Neural progenitor cell (in vitro differentiated cells): ENCODE results near the gene NDFIP1. TPM values are rescaled to one million over a fixed set of nuclear protein-coding genes. Genes with fewer than 3 reads are reported as not detected.

Experiments used
- DNase-seq: peaks from one replicate; pipeline ENCODE4 v3.0.0-alpha.2; 2016; ENCODE audit warnings: low spot score
- H2AFZ ChIP-seq: fragments of 200-600 bp; sonication (generic); replicated peaks from 2 replicates; pipeline ENCODE4 v1.6.1; 2016; ENCODE audit warnings: antibody characterized with exemption
- H3F3A ChIP-seq: fragments of 200-600 bp; sonication (generic); 2 replicates; pipeline ENCODE4 v1.6.1; 2016; ENCODE audit warnings: antibody characterized with exemption, low read depth
- H3K27ac ChIP-seq: fragments of 200-600 bp; sonication (generic); 2 replicates; pipeline ENCODE4 v1.5.1; 2016; ENCODE audit warnings: mild to moderate bottlenecking
- H3K27me3 ChIP-seq: fragments of 200-600 bp; sonication (generic); 2 replicates; pipeline ENCODE4 v1.6.1; 2016; ENCODE audit warnings: mild to moderate bottlenecking, moderate library complexity
- H3K36me3 ChIP-seq: fragments of 200-600 bp; sonication (generic); 2 replicates; pipeline ENCODE4 v1.5.1; 2016
- H3K4me1 ChIP-seq: fragments of 200-600 bp; sonication (generic); 2 replicates; pipeline ENCODE4 v1.6.1; 2016; ENCODE audit warnings: mixed run types
- H3K4me2 ChIP-seq: fragments of 200-600 bp; sonication (generic); 2 replicates; pipeline ENCODE4 v1.6.1; 2016
- H3K4me3 ChIP-seq: fragments of 200-600 bp; sonication (generic); 2 replicates; pipeline ENCODE4 v1.5.1; 2016
- H3K79me2 ChIP-seq: fragments of 200-600 bp; sonication (generic); 2 replicates; pipeline ENCODE4 v1.6.1; 2016; ENCODE audit warnings: low read depth
- H3K9ac ChIP-seq: fragments of 200-600 bp; sonication (generic); 2 replicates; pipeline ENCODE4 v1.6.1; 2016
- H3K9me3 ChIP-seq: fragments of 200-600 bp; sonication (generic); 2 replicates; pipeline ENCODE4 v1.5.1; 2016; ENCODE audit warnings: low read depth
- H4K20me1 ChIP-seq: fragments of 200-600 bp; sonication (generic); 2 replicates; pipeline ENCODE4 v1.6.1; 2016; ENCODE audit warnings: low read depth
- H3K27ac Mint-ChIP-seq: 3 replicates; pipeline ENCODE4 v1.8.0; 2021; ENCODE audit warnings: mixed read lengths
- H3K27me3 Mint-ChIP-seq: 2 replicates; pipeline ENCODE4 v1.8.0; 2022; ENCODE audit warnings: low read depth, mild to moderate bottlenecking, inconsistent platforms, moderate library complexity, mixed read lengths; ENCODE audit not compliant: insufficient read depth
- H3K36me3 Mint-ChIP-seq: 3 replicates; pipeline ENCODE4 v1.8.0; 2021; ENCODE audit warnings: mixed read lengths
- H3K4me1 Mint-ChIP-seq: 3 replicates; pipeline ENCODE4 v1.8.0; 2021; ENCODE audit warnings: mixed read lengths
- H3K4me3 Mint-ChIP-seq: 3 replicates; pipeline ENCODE4 v1.8.0; 2021; ENCODE audit warnings: mild to moderate bottlenecking, moderate library complexity, mixed read lengths
- H3K9me3 Mint-ChIP-seq: 3 replicates; pipeline ENCODE4 v1.8.0; 2020; ENCODE audit warnings: mixed read lengths
- CTCF ChIP-seq: fragments of 200-600 bp; sonication (generic); IDR thresholded peaks from 2 replicates; pipeline ENCODE4 v1.5.1; 2017; ENCODE audit warnings: antibody characterized with exemption, mild to moderate bottlenecking
- EZH2 ChIP-seq: fragments of 200-600 bp; sonication (generic); IDR thresholded peaks from 2 replicates; pipeline ENCODE4 v1.6.1; 2017; ENCODE audit warnings: antibody characterized with exemption, mild to moderate bottlenecking, moderate library complexity
- EZH2phosphoT487 ChIP-seq: fragments of 200-600 bp; sonication (generic); IDR thresholded peaks from 2 replicates; pipeline ENCODE4 v1.6.1; 2017; ENCODE audit warnings: antibody characterized with exemption
- total RNA-seq: library from RNA; depleted of rRNA; stranded (reverse); fragments of >200 nt; gene quantifications from 2 replicates; pipeline ENCODE4 v1.2.3, GENCODE V29; 2015; ENCODE audit warnings: low replicate concordance

NDFIP1 gene
- total RNA-seq, 1 donor from 2014 or later: 39.4 TPM

GRCh38 chr5:142129446-142130066 is 21.0 kb downstream of the NDFIP1 start:
- no peaks in the 10 kb centered on the region for H3K27me3 ChIP-seq
- peaks cover 17% of the 10 kb centered on the region for H3K36me3 Mint-ChIP-seq
- TF ChIP-seq EZH2phosphoT487 (no peak), EZH2 (no peak), CTCF (no peak)
- H3K36me3 ChIP-seq: no peaks in the 10 kb centered on the region
- no peak overlapping the region for H3K4me3 Mint-ChIP-seq
- no peak overlapping the region for H3K27ac ChIP-seq
- no peaks in the 10 kb centered on the region for H3K4me1 Mint-ChIP-seq
- H3K4me3 ChIP-seq: no peak overlapping the region
- H3K4me2 ChIP-seq: no peak overlapping the region
- H2AFZ ChIP-seq: no peak overlapping the region
- H3K27ac Mint-ChIP-seq: no peak overlapping the region
- DNase-seq: no peak
- peaks cover 65% of the 10 kb centered on the region for H3K79me2 ChIP-seq
- no peaks in the 10 kb centered on the region for H3K9me3 ChIP-seq
- no peak overlapping the region for H3K9ac ChIP-seq
- peaks cover 10% of the 10 kb centered on the region for H4K20me1 ChIP-seq
- H3K4me1 ChIP-seq: no peaks in the 10 kb centered on the region
- peaks cover 16% of the 10 kb centered on the region for H3K9me3 Mint-ChIP-seq
- no peaks in the 10 kb centered on the region for H3K27me3 Mint-ChIP-seq
- H3F3A ChIP-seq: no peaks in the 10 kb centered on the region

GRCh38 chr5:142131394-142131793 is 22.8 kb downstream of the NDFIP1 start:
- no peaks in the 10 kb centered on the region for H3K36me3 ChIP-seq
- no peak overlapping the region for H2AFZ ChIP-seq
- no peaks in the 10 kb centered on the region for H3K4me1 ChIP-seq
- H3K9ac ChIP-seq: no peak overlapping the region
- H4K20me1 ChIP-seq: peaks cover 10% of the 10 kb centered on the region
- H3K4me3 ChIP-seq: no peak overlapping the region
- H3K9me3 Mint-ChIP-seq: peaks cover 6% of the 10 kb centered on the region
- peaks cover 47% of the 10 kb centered on the region for H3K79me2 ChIP-seq
- H3K27me3 Mint-ChIP-seq: no peaks in the 10 kb centered on the region
- H3K27ac ChIP-seq: no peak overlapping the region
- no peak overlapping the region for H3K27ac Mint-ChIP-seq
- H3K4me1 Mint-ChIP-seq: no peaks in the 10 kb centered on the region
- no peak overlapping the region for H3K4me2 ChIP-seq
- TF ChIP-seq EZH2phosphoT487: no peak
- no peak for TF ChIP-seq EZH2
- TF ChIP-seq CTCF: no peak
- DNase-seq: no peak
- H3K27me3 ChIP-seq: no peaks in the 10 kb centered on the region
- no peaks in the 10 kb centered on the region for H3K9me3 ChIP-seq
- H3K4me3 Mint-ChIP-seq: no peak overlapping the region
- peaks cover 15% of the 10 kb centered on the region for H3K36me3 Mint-ChIP-seq
- no peaks in the 10 kb centered on the region for H3F3A ChIP-seq

- H3K9me3 Mint-ChIP-seq: no peaks in the 10 kb centered on the region
- Histone ChIP-seq H3K4me2 (no peak overlapping the region), H3K9ac (no peak overlapping the region), H3K4me1 (no peaks in the 10 kb centered on the region), H4K20me1 (peaks cover 8% of the 10 kb centered on the region), H3K9me3 (no peaks in the 10 kb centered on the region), H3K79me2 (peaks cover 32% of the 10 kb centered on the region), H3F3A (peaks cover 4% of the 10 kb centered on the region), H3K27me3 (no peaks in the 10 kb centered on the region), H3K4me3 (no peak overlapping the region), H3K36me3 (no peaks in the 10 kb centered on the region), H2AFZ (no peak overlapping the region), H3K27ac (no peak overlapping the region)
- TF ChIP-seq EZH2 (no peak), EZH2phosphoT487 (no peak), CTCF (no peak)
- H3K27me3 Mint-ChIP-seq: no peaks in the 10 kb centered on the region
- no peaks in the 10 kb centered on the region for H3K4me1 Mint-ChIP-seq
- no peak overlapping the region for H3K4me3 Mint-ChIP-seq
- H3K36me3 Mint-ChIP-seq: peaks cover 11% of the 10 kb centered on the region
- DNase-seq: no peak
- no peak overlapping the region for H3K27ac Mint-ChIP-seq
These were observed 24.3 kb downstream of the NDFIP1 start for GRCh38 chr5:142132916-142133315.
